HL-60/S4 treated with retinoic acid at 250 ng/mL for 4 days and 3 days (cell line): ENCODE measurements around the gene AKIRIN1.
"Not testable (repeated sequence)": the region's sequence is repeated elsewhere in the genome, so short reads cannot be mapped to it uniquely, and the experiment has no call there.

ENCODE experiments used
- in situ Hi-C: fragments of 300-500 bp; cut with MboI; formaldehyde crosslinking; loops from 2 replicates; pipeline ENCODE4 v1.7.0; 2022; ENCODE audit warnings: low sequenced_read_pairs

The AKIRIN1 gene

GRCh38 chr1:38990738-38991637 lies at the start of gene AKIRIN1:
Gene AKIRIN1 (plus strand): TSS chr1:38991276. CDS start chr1:38991381, 105 bp downstream.
- in situ Hi-C loops, result no loop called here

- in situ Hi-C loops, result no loop called here
Observed at GRCh38 chr1:38941527-38942019, 49.5 kb upstream of the AKIRIN1 start, which contains the start of gene RHBDL2. Gene RHBDL2 (minus strand): TSS chr1:38941830. CDS start chr1:38919212, 22,618 bp downstream.

GRCh38 chr1:38942664-38943428 lies 48.2 kb upstream of the AKIRIN1 start:
- in situ Hi-C loops, result no loop called here

GRCh38 chr1:38944547-38944946 lies 46.5 kb upstream of the AKIRIN1 start:
- in situ Hi-C loops, result no loop called here

GRCh38 chr1:38950553-38950952 lies 40.5 kb upstream of the AKIRIN1 start:
- in situ Hi-C loops, result no loop called here

- in situ Hi-C loops, result no loop called here
Observed at GRCh38 chr1:38953433-38953860, 37.6 kb upstream of the AKIRIN1 start.

GRCh38 chr1:38958967-38959366 lies 32.1 kb upstream of the AKIRIN1 start:
- in situ Hi-C loops, result no loop called here

GRCh38 chr1:38962113-38962512 lies 29.0 kb upstream of the AKIRIN1 start:
- in situ Hi-C loops, result no loop called here

GRCh38 chr1:38962560-38962959 lies 28.5 kb upstream of the AKIRIN1 start:
- in situ Hi-C loops, result no loop called here

GRCh38 chr1:38964140-38964548 lies 26.9 kb upstream of the AKIRIN1 start:
- in situ Hi-C loops, result no loop called here

- in situ Hi-C loops, result not testable (repeated sequence)
Observed at GRCh38 chr1:38973145-38973544, 17.9 kb upstream of the AKIRIN1 start.

GRCh38 chr1:38973659-38974437 lies 17.2 kb upstream of the AKIRIN1 start:
- in situ Hi-C loops, result no loop called here

GRCh38 chr1:38977399-38978244 lies 13.5 kb upstream of the AKIRIN1 start:
- in situ Hi-C loops, result not testable (repeated sequence)

GRCh38 chr1:38978245-38978542 lies 12.9 kb upstream of the AKIRIN1 start:
- in situ Hi-C loops, result not testable (repeated sequence)

- in situ Hi-C loops, result not testable (repeated sequence)
Observed at GRCh38 chr1:38979380-38979779, 11.7 kb upstream of the AKIRIN1 start.

GRCh38 chr1:38989979-38990378 lies 1.1 kb upstream of the AKIRIN1 start:
- in situ Hi-C loops, result no loop called here

- in situ Hi-C loops, result no loop called here
Observed at GRCh38 chr1:38990386-38990737, 714 bp upstream of the AKIRIN1 start.

GRCh38 chr1:38991638-38992411 lies 749 bp downstream of the AKIRIN1 start:
- in situ Hi-C loops, result no loop called here

- in situ Hi-C loops, result no loop called here
Observed at GRCh38 chr1:38992412-38993111, 1.5 kb downstream of the AKIRIN1 start.
